C4-2B (cell line): ENCODE data around the gene DPEP2NB.

Experiments used
- H3K27ac ChIP-seq: fragments of 450-650 bp; 2 replicates; pipeline ENCODE4 v1.5.1; 2017
- ZFX ChIP-seq: fragments of 450-650 bp; IDR thresholded peaks from 2 replicates; pipeline ENCODE4 v1.6.1; 2017
- TF ChIP-seq, protein P1 (sequence below): fragments of 450-650 bp; conservative IDR thresholded peaks from 2 replicates; pipeline ENCODE4 v1.5.1; 2017; ENCODE audit warnings: mild to moderate bottlenecking

The DPEP2NB gene

DNA sequence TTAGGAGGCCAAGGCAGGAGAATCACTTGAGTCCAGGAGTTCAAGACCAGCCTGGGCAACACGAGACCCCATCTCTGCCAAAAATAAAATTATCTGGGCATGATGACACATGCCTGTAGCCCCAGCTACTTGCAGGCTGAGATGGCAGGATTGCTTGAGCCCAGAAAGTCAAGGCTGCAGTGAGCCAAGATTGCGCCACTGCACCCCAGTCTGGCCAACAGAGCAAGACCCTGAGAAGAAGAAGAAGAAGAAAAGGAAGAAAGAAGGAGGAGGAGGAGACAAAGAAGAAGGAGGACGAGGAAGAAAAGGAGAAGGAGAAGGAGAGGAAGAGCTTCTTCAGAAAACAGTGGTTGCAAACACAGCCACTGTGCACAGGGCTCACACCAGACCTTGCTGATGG, 27.0 kb downstream of the DPEP2NB start:
- TF ChIP-seq ZFX: no peak
- TF ChIP-seq, protein P1, sequence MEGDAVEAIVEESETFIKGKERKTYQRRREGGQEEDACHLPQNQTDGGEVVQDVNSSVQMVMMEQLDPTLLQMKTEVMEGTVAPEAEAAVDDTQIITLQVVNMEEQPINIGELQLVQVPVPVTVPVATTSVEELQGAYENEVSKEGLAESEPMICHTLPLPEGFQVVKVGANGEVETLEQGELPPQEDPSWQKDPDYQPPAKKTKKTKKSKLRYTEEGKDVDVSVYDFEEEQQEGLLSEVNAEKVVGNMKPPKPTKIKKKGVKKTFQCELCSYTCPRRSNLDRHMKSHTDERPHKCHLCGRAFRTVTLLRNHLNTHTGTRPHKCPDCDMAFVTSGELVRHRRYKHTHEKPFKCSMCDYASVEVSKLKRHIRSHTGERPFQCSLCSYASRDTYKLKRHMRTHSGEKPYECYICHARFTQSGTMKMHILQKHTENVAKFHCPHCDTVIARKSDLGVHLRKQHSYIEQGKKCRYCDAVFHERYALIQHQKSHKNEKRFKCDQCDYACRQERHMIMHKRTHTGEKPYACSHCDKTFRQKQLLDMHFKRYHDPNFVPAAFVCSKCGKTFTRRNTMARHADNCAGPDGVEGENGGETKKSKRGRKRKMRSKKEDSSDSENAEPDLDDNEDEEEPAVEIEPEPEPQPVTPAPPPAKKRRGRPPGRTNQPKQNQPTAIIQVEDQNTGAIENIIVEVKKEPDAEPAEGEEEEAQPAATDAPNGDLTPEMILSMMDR: no peak
- no peak overlapping the region for H3K27ac ChIP-seq

DNA sequence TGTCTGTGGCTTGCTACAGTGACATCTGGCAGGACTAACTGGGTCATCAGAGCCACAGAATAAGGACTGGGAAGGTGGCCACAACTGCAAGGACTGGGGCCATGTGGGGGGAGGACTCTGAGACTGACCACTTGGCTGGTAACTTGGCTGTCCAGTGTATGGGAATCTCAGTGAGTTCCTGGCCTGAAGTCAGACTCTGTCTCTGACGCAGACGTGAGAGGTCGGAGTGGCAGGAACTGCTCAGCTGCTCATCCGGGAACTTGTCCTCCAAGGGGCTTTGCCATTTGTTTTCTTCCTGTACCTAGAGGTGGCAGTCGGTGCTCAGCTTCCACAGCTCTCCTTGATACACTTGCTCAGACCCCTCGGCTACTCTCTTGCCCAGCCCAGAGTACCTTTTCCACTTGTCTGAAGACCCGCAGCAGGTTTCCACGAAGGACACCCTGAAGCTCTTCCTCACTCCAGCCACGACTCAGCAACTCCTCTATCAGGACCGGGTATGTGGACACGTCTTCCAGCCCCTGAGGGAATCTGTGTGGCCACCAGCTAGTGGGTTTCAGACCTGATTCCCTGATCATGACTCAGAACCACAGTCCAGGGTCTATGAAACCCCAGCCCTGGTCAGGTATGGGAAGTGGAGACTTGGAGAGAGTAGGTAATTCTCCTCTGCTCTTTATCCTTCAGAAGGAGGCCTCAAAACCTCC, 28.1 kb downstream of the DPEP2NB start:
- no peak for TF ChIP-seq ZFX
- no peak overlapping the region for H3K27ac ChIP-seq

DNA sequence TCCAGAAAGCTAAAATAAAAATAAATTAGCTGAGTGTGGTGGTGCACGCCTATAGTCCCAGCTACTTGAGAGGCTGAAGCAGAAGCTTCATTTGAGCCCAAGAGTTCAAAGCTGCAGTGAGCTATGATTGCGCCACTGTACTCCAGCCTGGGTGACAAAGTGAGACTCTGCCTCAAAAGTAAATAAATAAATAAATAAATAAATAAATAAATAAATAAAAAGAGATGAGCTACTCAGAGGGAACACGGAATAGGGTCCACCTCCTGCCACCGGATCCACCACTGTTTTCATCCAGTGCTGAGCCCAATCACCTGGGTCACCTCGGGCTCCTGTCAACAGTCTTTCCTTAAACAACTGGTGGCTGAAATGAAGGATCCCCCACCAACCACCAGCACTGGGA, 28.8 kb downstream of the DPEP2NB start:
- no peak overlapping the region for H3K27ac ChIP-seq
- TF ChIP-seq ZFX: no peak
- TF ChIP-seq, protein P1: no peak

DNA sequence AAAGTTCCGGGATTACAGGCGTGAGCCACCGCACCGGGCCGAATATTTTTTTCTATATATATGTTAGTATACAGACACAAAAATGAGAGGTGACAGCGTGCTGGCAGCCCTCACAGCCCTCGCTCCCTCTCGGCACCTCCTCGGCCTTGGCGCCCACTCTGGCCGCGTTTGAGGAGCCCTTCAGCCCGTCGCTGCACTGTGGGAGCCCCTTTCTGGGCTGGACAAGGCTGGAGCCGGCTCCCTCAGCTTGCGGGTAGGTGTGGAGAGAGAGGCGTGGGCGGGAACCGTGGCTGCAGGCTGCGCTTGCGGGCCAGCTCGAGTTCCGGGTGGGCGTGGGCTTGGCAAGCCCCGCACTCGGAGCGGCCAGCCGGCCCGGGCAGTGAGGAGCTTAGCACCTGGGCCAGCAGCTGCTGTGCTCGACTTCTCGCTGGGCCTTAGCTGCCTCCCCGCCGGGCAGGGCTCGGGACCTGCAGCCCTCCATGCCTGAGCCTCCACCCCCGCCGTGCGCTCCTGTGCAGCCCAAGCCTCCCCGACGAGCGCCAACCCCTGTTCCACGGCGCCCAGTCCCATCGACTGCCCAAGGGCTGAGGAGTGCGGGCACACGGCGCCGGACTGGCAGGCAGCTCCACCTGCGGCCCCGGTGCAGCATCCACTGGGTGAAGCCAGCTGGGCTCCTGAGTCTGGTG, 33.6 kb downstream of the DPEP2NB start:
- no peak overlapping the region for H3K27ac ChIP-seq
- TF ChIP-seq ZFX: no peak
- TF ChIP-seq, protein P1: no peak

DNA sequence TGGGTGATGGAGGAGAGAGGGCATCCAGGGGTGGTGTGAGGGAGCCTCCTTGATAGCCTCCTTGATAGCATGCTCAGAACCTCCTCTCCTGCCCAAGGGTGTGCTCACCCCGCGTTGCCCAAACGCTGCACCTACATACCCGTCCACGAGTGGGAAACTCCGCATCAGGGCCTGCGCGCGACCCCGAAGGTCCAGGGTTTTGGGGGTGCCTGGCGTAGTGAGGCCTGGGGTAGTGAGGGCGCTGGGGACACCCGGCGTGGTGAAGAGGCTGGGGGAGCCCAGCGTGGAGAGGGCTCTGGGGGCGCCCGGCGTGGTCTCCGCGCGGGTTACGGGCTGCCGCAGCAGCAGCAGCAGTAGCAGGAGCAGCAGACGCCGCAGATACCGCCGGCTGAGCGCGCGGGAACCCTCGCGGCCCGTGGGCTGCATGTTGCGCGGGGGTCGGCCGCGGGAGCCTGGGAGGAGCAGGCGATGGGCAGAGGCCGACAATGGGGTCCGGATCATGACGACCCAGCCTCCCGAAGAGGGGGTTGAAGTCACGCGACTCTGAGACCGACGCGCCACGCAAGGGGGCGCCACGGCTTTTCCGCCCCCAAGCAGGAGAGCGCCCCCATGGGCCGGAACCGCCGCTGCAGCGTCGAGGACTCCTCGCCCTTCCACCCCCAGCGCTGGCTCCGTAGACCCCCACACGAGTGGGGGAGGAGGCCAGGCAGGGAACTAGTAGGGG, 35.6 kb downstream of the DPEP2NB start, which contains the start of gene DPEP3:
Gene DPEP3 (minus strand): TSS at position 545 of the 724 bp plus-strand sequence. CDS start 119 bp downstream, at position 426.
- TF ChIP-seq ZFX: no peak
- TF ChIP-seq, protein P1: no peak; the same call in 1 of the 2 replicates
- no peak within 1 kb of the TSS for H3K27ac ChIP-seq

DNA sequence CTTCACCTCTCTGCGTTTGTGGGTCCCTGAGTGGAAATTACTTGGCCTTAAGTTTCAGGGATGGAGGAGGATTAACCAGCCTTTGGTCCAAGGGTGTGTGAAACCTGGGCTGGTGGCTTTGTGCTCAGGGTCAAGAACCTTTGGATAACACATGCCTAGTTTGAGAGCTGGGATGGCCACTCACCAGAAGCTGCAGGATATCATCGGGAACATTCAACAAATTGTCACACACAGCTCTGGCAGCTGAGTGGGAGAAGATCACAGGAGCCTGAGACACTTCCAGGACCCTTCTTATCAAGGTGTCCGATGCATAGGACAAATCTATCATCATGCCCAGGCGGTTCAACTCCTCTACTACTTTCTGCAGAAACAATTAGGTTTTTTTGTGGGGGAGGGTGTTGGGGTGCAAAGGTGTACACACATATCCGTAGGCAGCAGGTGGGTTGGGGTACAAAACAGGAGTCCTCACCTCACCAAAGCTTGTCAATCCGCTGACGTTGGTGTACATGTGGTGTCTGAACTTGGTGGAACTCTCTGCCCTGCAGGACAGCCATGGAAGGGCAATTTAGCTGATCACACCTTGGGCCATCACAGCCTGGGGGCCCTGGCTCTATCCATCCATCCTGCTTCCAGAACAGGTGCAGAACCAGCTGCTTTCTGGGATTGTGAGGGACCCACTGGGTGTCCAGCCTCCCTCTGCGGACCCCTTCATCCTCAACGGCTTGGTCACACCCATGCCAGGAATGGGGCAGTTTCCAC, 38.1 kb downstream of the DPEP2NB start:
- TF ChIP-seq ZFX: no peak
- TF ChIP-seq, protein P1: no peak
- no peak overlapping the region for H3K27ac ChIP-seq

DNA sequence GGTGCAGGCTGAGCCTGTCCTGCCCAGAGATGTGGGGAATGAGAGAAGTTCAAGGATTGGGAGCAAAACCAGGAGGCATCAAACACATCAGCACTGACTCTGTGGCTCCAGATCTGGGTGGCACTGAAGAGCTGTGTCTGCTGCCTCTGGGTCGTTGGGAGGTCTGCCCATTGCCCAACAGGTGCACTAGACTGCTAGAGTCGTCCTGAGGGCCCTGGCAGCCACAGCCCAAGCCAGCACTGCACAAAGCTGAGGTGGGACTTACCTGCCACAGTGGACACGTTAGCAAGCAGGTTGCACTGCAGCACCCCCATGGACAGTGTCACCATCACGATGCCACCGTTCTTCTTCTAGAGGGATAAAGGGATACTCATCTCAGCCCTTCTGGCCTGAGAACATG, 38.7 kb downstream of the DPEP2NB start:
- TF ChIP-seq, protein P1: no peak
- TF ChIP-seq ZFX: no peak

More for the DNA sequence above, 38.7 kb downstream of the DPEP2NB start:
- no peak overlapping the region for H3K27ac ChIP-seq
